ENCODE data around the gene DSCAM.

DSCAM gene

GRCh38 chr21:40020651-40021050, 826.3 kb downstream of the DSCAM start:
- DNase-seq = no peak

GRCh38 chr21:40018871-40019475, 828.0 kb downstream of the DSCAM start:
- DNase-seq = no peak

- DNase-seq = no peak
Observed at GRCh38 chr21:40016667-40017066, 830.3 kb downstream of the DSCAM start.

GRCh38 chr21:40016234-40016633, 830.7 kb downstream of the DSCAM start:
- no peak for DNase-seq

- DNase-seq = no peak
Observed at GRCh38 chr21:40015818-40016217, 831.1 kb downstream of the DSCAM start.

- no peak for DNase-seq
Observed at GRCh38 chr21:40014394-40014793, 832.6 kb downstream of the DSCAM start.

GRCh38 chr21:40013001-40013735, 833.8 kb downstream of the DSCAM start:
- no peak for DNase-seq

GRCh38 chr21:40011371-40011770, 835.6 kb downstream of the DSCAM start:
- no peak for DNase-seq

- no peak for DNase-seq
Observed at GRCh38 chr21:40002978-40003377, 844.0 kb downstream of the DSCAM start.

- DNase-seq = no peak
Observed at GRCh38 chr21:39984286-39984991, 862.5 kb downstream of the DSCAM start.

- DNase-seq = no peak
Observed at GRCh38 chr21:39980241-39980820, 866.6 kb downstream of the DSCAM start.

- DNase-seq = no peak
Observed at GRCh38 chr21:39979321-39979720, 867.6 kb downstream of the DSCAM start.

- DNase-seq = no peak
Observed at GRCh38 chr21:39976800-39977199, 870.2 kb downstream of the DSCAM start.

GRCh38 chr21:39972976-39973770, 873.8 kb downstream of the DSCAM start:
- DNase-seq = no peak

GRCh38 chr21:39972471-39972870, 874.5 kb downstream of the DSCAM start:
- DNase-seq = no peak

GRCh38 chr21:39971956-39972355, 875.0 kb downstream of the DSCAM start:
- DNase-seq = no peak

GRCh38 chr21:39969691-39970364, 877.1 kb downstream of the DSCAM start:
- no peak for DNase-seq

GRCh38 chr21:39968010-39968409, 878.9 kb downstream of the DSCAM start:
- DNase-seq = no peak

- DNase-seq = no peak
Observed at GRCh38 chr21:39966786-39967185, 880.2 kb downstream of the DSCAM start.

- DNase-seq = no peak
Observed at GRCh38 chr21:39965026-39965425, 881.9 kb downstream of the DSCAM start.

GRCh38 chr21:39961251-39961650, 885.7 kb downstream of the DSCAM start:
- no peak for DNase-seq
